IMR-90 (cell line): Measurements from ENCODE around the gene TRAPPC2L. TPM values are rescaled to one million over a fixed set of nuclear protein-coding genes. Genes with fewer than 3 reads are reported as not detected.

ENCODE experiments used
- ATAC-seq: fragments of 200-7000 bp; cut with Tn5 transposase; 2 replicates; pipeline ENCODE4 v1.9.1; 2020; ENCODE audit warnings: low read depth, mild to moderate bottlenecking, moderate library complexity
- BruUV-seq: library from RNA; stranded (reverse); fragments of 400-500 nt; replicated peaks from 2 replicates; lab custom pipeline; 2021; lab: Mats Ljungman, UMichigan
- CTCF ChIA-PET: fragments of 300-600 bp; formaldehyde crosslinking; extraction: SDS; loops from one replicate; lab custom pipeline; 2021; ENCODE audit warnings: antibody characterized with exemption; lab: Yijun Ruan, JAX
- POLR2A ChIA-PET: fragments of 300-600 bp; sonication (Branson Sonifier 250); formaldehyde crosslinking; loops from one replicate; lab custom pipeline; 2022; ENCODE audit warnings: antibody characterized with exemption; ENCODE audit not compliant: unreplicated experiment; lab: Charles Lee
- DNase-seq: peaks from one replicate; pipeline ENCODE4 v3.0.0; 2013
- H2AFZ ChIP-seq: replicated peaks from 2 replicates; pipeline ENCODE3; 2013; ENCODE audit warnings: low read length, mild to moderate bottlenecking; ENCODE audit not compliant: poor library complexity
- H2AK5ac ChIP-seq: 2 replicates; pipeline ENCODE4 v1.6.1; 2013; ENCODE audit warnings: low read depth, low read length, inconsistent platforms
- H2AK9ac ChIP-seq: replicated peaks from 2 replicates; pipeline ENCODE3; 2013; ENCODE audit warnings: mild to moderate bottlenecking, low read depth, low read length, moderate library complexity; ENCODE audit not compliant: poor library complexity
- H2BK120ac ChIP-seq: 2 replicates; pipeline ENCODE4 v1.6.1; 2013; ENCODE audit warnings: low read depth, low read length, inconsistent platforms
- H2BK15ac ChIP-seq: 3 replicates; pipeline ENCODE4 v1.6.1; 2013; ENCODE audit warnings: low read depth, low read length, inconsistent platforms
- H2BK20ac ChIP-seq: 2 replicates; pipeline ENCODE4 v1.6.1; 2013; ENCODE audit warnings: low read depth, mild to moderate bottlenecking, inconsistent platforms, low read length, moderate library complexity
- H2BK5ac ChIP-seq: 2 replicates; pipeline ENCODE4 v1.6.1; 2013; ENCODE audit warnings: mild to moderate bottlenecking, low read depth, low read length, inconsistent platforms; ENCODE audit not compliant: poor library complexity, severe bottlenecking
- H3K14ac ChIP-seq: replicated peaks from 2 replicates; pipeline ENCODE4 v1.6.1; 2013; ENCODE audit warnings: low read depth, low read length, inconsistent platforms
- H3K18ac ChIP-seq: 2 replicates; pipeline ENCODE4 v1.6.1; 2013; ENCODE audit warnings: low read depth, low read length, control low read depth
- H3K23ac ChIP-seq: 2 replicates; pipeline ENCODE4 v1.6.1; 2013; ENCODE audit warnings: low read depth, low read length, inconsistent platforms
- H3K27ac ChIP-seq: 2 replicates; pipeline ENCODE4 v1.5.1; 2013; ENCODE audit warnings: mild to moderate bottlenecking, control low read depth, low read length; ENCODE audit not compliant: insufficient read depth
- H3K27me3 ChIP-seq: 2 replicates; pipeline ENCODE4 v1.6.1; 2013; ENCODE audit warnings: low read length; ENCODE audit not compliant: control insufficient read depth, insufficient read depth
- H3K36me3 ChIP-seq: 2 replicates; pipeline ENCODE4 v1.6.1; 2013; ENCODE audit warnings: low read length, mixed read lengths; ENCODE audit not compliant: control insufficient read depth, insufficient read depth
- H3K4ac ChIP-seq: 2 replicates; pipeline ENCODE4 v1.6.1; 2013; ENCODE audit warnings: low read depth, low read length, inconsistent platforms
- H3K4me1 ChIP-seq: 2 replicates; pipeline ENCODE4 v1.6.1; 2013; ENCODE audit warnings: low read length, mixed read lengths; ENCODE audit not compliant: control insufficient read depth, insufficient read depth
- H3K4me2 ChIP-seq: 2 replicates; pipeline ENCODE4 v1.6.1; 2013; ENCODE audit warnings: low read depth, mild to moderate bottlenecking, control low read depth, low read length, moderate library complexity
- H3K4me3 ChIP-seq: 2 replicates; pipeline ENCODE4 v1.5.1; 2013; ENCODE audit warnings: low read depth, mild to moderate bottlenecking, control low read depth, low read length, moderate library complexity; ENCODE audit not compliant: insufficient read depth
- H3K56ac ChIP-seq: 2 replicates; pipeline ENCODE4 v1.6.1; 2013; ENCODE audit warnings: low read length, inconsistent platforms; ENCODE audit not compliant: insufficient read depth; ENCODE audit errors: extremely low read depth
- H3K79me1 ChIP-seq, 2 experiments: 2 replicates each; pipeline ENCODE4 v1.6.1; 2013; ENCODE audit warnings: low read length in 2 of 2, inconsistent platforms in 1 of 2, low read depth in 1 of 2
- H3K9ac ChIP-seq: 2 replicates; pipeline ENCODE4 v1.6.1; 2013; ENCODE audit warnings: low read depth, low read length, control low read depth
- H3K9me1 ChIP-seq: 2 replicates; pipeline ENCODE4 v1.6.1; 2013; ENCODE audit warnings: low read length, inconsistent platforms; ENCODE audit not compliant: insufficient read depth
- H3K9me3 ChIP-seq: 2 replicates; pipeline ENCODE4 v1.6.1; 2013; ENCODE audit warnings: low read length; ENCODE audit not compliant: control insufficient read depth, insufficient read depth
- H4K20me1 ChIP-seq: 2 replicates; pipeline ENCODE4 v1.6.1; 2013; ENCODE audit warnings: low read length, inconsistent platforms; ENCODE audit not compliant: insufficient read depth
- H4K5ac ChIP-seq: 2 replicates; pipeline ENCODE4 v1.6.1; 2013; ENCODE audit warnings: mild to moderate bottlenecking, low read depth, low read length, control low read depth
- H4K8ac ChIP-seq, 2 experiments: 2 replicates each; pipeline ENCODE4 v1.6.1; 2013; ENCODE audit warnings: low read depth in 2 of 2, low read length in 2 of 2, control low read depth in 1 of 2, inconsistent platforms in 1 of 2
- H4K91ac ChIP-seq: 2 replicates; pipeline ENCODE4 v1.6.1; 2013; ENCODE audit warnings: low read depth, low read length, inconsistent platforms; ENCODE audit not compliant: insufficient read depth
- BHLHE40 ChIP-seq: fragments of 150-350 bp; IDR thresholded peaks from 2 replicates; pipeline ENCODE4 v1.6.1; 2016; ENCODE audit warnings: mild to moderate bottlenecking, low read depth, low read length
- CEBPB ChIP-seq: IDR thresholded peaks from 2 replicates; pipeline ENCODE4 v1.6.1; 2012; ENCODE audit warnings: low read depth, low read length, improper control_type of control experiment
- CTCF ChIP-seq: conservative IDR thresholded peaks from 2 replicates; pipeline ENCODE4 v1.5.1; 2012; ENCODE audit warnings: mild to moderate bottlenecking, low read depth, low read length, improper control_type of control experiment
- FOS ChIP-seq: fragments of 150-350 bp; IDR thresholded peaks from 2 replicates; pipeline ENCODE4 v1.6.1; 2016; ENCODE audit warnings: low read depth, low read length
- MAZ ChIP-seq: IDR thresholded peaks from 2 replicates; pipeline ENCODE4 v1.6.1; 2012; ENCODE audit warnings: low read depth, mild to moderate bottlenecking, low read length, improper control_type of control experiment, moderate library complexity, borderline replicate concordance
- MXI1 ChIP-seq: IDR thresholded peaks from 2 replicates; pipeline ENCODE4 v1.6.1; 2012; ENCODE audit warnings: low read depth, mild to moderate bottlenecking, low read length, moderate library complexity, borderline replicate concordance
- NFE2L2 ChIP-seq: fragments of 150-350 bp; IDR thresholded peaks from 2 replicates; pipeline ENCODE4 v1.6.1; 2016; ENCODE audit warnings: low read depth, mild to moderate bottlenecking, low read length
- POLR2A ChIP-seq: IDR thresholded peaks from 2 replicates; pipeline ENCODE4 v1.6.1; 2012; ENCODE audit warnings: mild to moderate bottlenecking, low read depth, low read length
- RCOR1 ChIP-seq: IDR thresholded peaks from 2 replicates; pipeline ENCODE4 v1.6.1; 2012; ENCODE audit warnings: mild to moderate bottlenecking, low read length, improper control_type of control experiment; ENCODE audit not compliant: insufficient replicate concordance
- RFX5 ChIP-seq: IDR thresholded peaks from 2 replicates; pipeline ENCODE4 v1.8.0; 2012; ENCODE audit warnings: low read depth, mild to moderate bottlenecking, low read length, moderate library complexity
- SMC3 ChIP-seq: fragments of 150-350 bp; IDR thresholded peaks from 2 replicates; pipeline ENCODE4 v1.6.1; 2016; ENCODE audit warnings: low read depth, mild to moderate bottlenecking, antibody characterized with exemption, low read length, moderate library complexity
- USF2 ChIP-seq: fragments of 150-350 bp; IDR thresholded peaks from 2 replicates; pipeline ENCODE4 v1.6.1; 2017; ENCODE audit warnings: mild to moderate bottlenecking, antibody characterized with exemption, low read length, low read depth
- WGBS, 2 experiments: methylation state at CpG; one replicate each; pipeline versions ENCODE4 v1.1.5 to v1.1.7; 2013; ENCODE audit warnings: missing lambda C conversion rate in 2 of 2; ENCODE audit not compliant: insufficient read length in 1 of 2; ENCODE audit errors: extremely low coverage in 2 of 2; 5-methylcytosine and 5-hydroxymethylcytosine counted together
- dilution Hi-C: fragments of 300-500 bp; cut with HindIII; formaldehyde crosslinking; loops from one replicate; pipeline ENCODE4 v1.14.3; 2018; ENCODE audit warnings: low sequenced_read_pairs; ENCODE audit not compliant: unreplicated experiment
- in situ Hi-C: fragments of 300-500 bp; cut with MboI; formaldehyde crosslinking; loops from 3 replicates; pipeline ENCODE4 v1.14.3; 2019; ENCODE audit warnings: low sequenced_read_pairs, inconsistent platforms, mixed read lengths
- intact Hi-C: fragments of 100-400 bp; cut with micrococcal nuclease; formaldehyde crosslinking; loops from 2 replicates; pipeline ENCODE4 v1.10.0; 2022
- polyA plus RNA-seq, 3 experiments: library from polyadenylated mRNA; depleted of rRNA; stranded (reverse); fragments of >200 nt; gene quantifications; 2 replicates each; pipeline ENCODE4 v1.2.3, GENCODE V29; 2012; ENCODE audit warnings: low replicate concordance in 1 of 3
- total RNA-seq: library from RNA; depleted of rRNA; stranded (reverse); fragments of >200 nt; gene quantifications from 2 replicates; pipeline ENCODE4 v1.2.3, GENCODE V29; 2012

TRAPPC2L gene
- total and polyA plus RNA-seq, 2 of the 4 experiments (the other 2 are of a cell fraction): 102 to 109 TPM

- no peak for DNase-seq
- Histone ChIP-seq H3K18ac (no peak overlapping the region), H3K9me3 (peaks cover 4% of the 10 kb centered on the region), H2AK5ac (no peak overlapping the region), H3K4ac (no peak overlapping the region), H2BK120ac (no peak overlapping the region), H4K5ac (no peak overlapping the region), H3K4me1 (peaks cover 8% of the 10 kb centered on the region; the same call in 1 of the 2 replicates), H4K8ac (no peak overlapping the region), H2BK20ac (no peak overlapping the region), H4K91ac (no peak overlapping the region), H3K79me1 (no peaks in the 10 kb centered on the region), H3K14ac (no peak overlapping the region), H4K20me1 (no peaks in the 10 kb centered on the region), H3K4me2 (no peak overlapping the region), H3K9ac (no peak overlapping the region), H3K36me3 (no peaks in the 10 kb centered on the region), H3K4me3 (no peak overlapping the region), H2BK15ac (no peak overlapping the region), H3K27ac (no peak overlapping the region), H3K56ac (no peak overlapping the region), H3K27me3 (peaks cover 19% of the 10 kb centered on the region), H2BK5ac (no peak overlapping the region), H3K9me1 (no peaks in the 10 kb centered on the region), H3K23ac (no peak overlapping the region), H2AK9ac (no peak overlapping the region), H2AFZ (no peak overlapping the region)
- no TSS peak for BruUV-seq
- TF ChIP-seq MXI1 (no peak), SMC3 (no peak), FOS (no peak), BHLHE40 (no peak), MAZ (no peak), RCOR1 (no peak), USF2 (no peak), CEBPB (no peak), NFE2L2 (no peak), RFX5 (no peak), CTCF (no peak), POLR2A (no peak)
- no peak for ATAC-seq
- dilution Hi-C loops (no loop called here), intact Hi-C loops (no loop called here), in situ Hi-C loops (no loop called here)
- ChIA-PET POLR2A (no interaction called here), CTCF (no interaction called here)
- WGBS, 2 experiments: 93% methylated on average over 30 of the region's 39 CpGs; no CpG with 5 or more reads in 1 of the 2 experiments
Observed at GRCh38 chr16:88884569-88885271, 27.8 kb downstream of the TRAPPC2L start.
